ENCODE data around the gene RB1.
"Not testable (repeated sequence)": the region's sequence is repeated elsewhere in the genome, so short reads cannot be mapped to it uniquely, and the experiment has no call there.

Gene RB1

DNA sequence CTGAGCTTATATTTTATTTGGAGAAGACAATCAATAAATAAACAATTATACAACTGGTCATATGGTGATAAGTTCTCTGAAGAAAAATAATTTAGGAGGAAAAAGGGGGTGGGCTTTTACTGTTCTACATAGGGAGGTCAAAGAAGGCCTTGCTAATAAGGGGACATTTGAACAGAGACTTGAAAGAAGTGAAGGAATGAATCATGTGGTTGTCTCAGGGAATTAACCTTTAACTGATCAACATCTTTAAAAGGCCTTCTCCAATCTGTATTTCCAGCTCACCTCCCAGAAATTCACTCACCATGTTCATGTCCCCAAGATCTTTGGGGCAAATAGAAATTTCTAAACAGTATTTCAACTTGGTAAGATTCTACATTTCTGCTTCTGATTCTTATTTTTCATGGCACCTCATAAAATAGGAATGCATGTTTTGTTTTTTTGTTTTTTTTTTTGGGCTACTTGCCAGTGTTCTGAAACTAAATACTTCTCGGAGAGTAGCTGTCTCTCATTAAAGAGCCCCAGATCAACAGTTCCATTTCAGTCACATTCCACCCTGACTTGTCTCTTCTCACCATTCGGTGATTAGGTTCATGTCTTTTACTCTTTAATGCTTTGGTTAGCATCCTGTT, 128.6 kb downstream of the RB1 start:
- DNase-seq (ENCODE audit: low read depth), result no peak
- no peak overlapping the region for H3K4me3 ChIP-seq (ENCODE audit: low read depth, low read length)

DNA sequence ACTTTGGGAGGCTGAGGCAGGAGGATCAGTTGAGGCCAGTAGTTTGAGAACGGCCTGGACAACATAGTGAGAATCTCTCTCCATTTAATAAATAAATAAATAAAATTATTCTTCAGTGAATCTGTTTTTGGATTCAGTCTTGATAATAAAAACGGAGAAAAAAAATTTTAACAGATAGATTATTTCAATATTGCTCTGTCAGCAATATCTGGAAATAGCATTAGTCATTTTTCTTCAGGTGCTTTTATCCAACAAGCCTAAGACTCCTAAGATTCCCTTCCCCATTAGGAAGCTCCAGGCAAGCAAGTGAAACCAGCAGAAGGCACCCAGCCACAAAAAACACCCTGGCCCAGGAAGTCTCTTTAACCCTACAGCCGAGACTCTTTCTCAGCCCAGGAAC, 130.6 kb downstream of the RB1 start:
- DNase-seq (ENCODE audit: low read depth), result no peak
- no peak overlapping the region for H3K4me3 ChIP-seq (ENCODE audit: low read depth, low read length)

DNA sequence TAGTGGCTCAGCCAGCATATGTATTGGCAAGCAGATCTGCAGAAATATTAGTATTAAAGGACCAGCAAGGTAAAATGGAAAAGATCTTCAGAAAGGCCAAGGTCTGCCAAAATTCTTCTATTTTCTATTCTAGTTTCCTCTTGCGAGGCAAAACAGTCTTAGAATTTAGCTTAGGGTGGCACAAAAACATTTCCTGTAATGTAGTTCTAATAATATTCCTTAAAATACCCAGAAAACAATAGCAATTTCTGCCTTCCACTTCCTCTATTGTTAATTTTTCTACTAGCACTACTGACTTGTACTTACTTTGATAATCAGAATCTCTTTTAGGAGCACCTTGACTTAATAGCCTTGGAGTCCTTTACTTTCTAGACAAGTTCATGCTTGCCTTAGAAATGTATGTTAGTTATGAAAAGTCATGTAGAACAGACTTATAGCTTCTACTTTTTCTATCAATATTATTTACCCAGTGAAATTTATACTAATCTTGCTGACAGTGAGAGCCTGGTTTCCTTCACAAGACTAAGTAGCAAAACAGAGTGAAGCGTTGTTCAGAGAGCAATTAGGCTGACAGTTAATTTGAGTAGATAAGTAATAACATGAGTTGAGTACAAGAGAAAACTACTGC, 133.2 kb downstream of the RB1 start:
- no peak for DNase-seq (ENCODE audit: low read depth)
- H3K4me3 ChIP-seq (ENCODE audit: low read depth, low read length), result no peak overlapping the region

DNA sequence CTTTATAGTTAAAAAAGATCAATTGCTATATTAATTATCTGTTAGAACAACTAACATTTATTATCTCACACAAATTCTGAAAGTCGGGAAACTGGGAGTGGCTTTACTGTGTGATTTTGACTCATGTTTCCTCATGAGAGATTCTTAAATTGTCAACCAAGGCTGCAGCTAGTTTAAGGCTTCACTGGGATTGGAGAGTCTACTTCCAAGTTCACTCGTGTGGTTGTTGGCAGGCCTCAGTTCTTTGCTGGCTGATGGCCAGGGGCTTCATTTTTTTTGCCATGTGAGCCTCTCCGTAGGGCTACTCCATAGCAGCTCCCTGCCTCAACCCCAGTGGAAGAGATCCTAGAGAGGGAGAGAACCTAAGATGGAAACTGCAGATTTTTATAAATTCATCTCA, 133.8 kb downstream of the RB1 start:
- no peak overlapping the region for H3K4me3 ChIP-seq (ENCODE audit: low read depth, low read length)
- peak; percentile 36 for DNase-seq (ENCODE audit: low read depth)

DNA sequence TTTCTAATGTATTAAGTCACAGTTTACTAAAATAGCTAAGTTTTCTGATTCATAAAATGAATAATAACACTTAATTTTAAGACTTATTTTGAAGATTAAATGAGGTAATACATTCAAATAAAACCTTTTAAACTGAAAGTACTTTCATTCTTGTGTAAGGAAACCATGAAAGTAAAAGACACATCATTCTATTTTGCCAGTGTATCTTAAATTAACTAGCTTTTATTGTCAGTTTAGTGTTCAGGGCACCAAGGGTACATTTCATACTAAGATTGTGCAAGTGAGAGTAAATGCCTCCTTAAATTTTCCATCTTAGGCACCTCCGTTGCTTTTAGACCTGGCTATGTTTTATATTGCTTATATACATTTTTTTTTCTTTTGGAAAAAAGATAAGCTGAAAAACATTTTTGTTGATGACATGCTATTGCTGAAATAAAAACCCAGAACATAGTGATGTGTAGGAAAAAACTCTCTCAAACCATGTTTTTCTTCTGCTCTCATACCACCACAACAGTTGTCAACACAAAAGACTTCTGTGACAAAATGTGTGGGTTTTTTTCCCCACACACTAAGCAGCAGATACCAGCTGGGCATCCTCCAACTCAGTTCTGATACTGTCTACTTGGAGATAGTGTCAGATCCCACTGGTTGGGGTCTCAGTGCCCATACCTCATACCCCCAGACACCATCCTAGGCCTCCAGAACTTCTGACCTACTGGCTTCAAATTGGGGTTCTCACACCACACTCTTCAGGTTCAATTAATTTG, 140.1 kb downstream of the RB1 start:
- H3K4me3 ChIP-seq (ENCODE audit: low read depth, low read length), result no peak overlapping the region
- DNase-seq (ENCODE audit: low read depth), result no peak

DNA sequence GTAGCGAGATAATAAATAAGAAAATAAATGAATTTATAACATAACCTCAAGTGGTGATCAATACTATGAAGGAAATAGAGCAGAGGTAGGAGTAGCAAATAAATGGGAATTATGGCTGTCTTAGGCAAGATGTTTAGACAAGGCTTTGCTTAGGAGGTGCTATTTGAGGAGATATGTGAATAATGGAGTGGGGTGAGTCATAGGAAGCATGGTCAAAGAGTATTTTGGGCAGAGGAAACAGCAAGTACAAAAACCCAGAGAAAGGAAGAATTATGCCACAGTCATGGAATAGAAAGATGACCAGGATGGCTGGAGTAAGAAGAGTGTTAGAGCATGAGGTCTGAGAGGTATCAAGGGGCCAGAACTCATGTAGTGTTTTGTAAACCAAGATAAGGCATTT, 142.9 kb downstream of the RB1 start:
- H3K4me3 ChIP-seq (ENCODE audit: low read depth, low read length), result no peak overlapping the region
- DNase-seq (ENCODE audit: low read depth), result peak; percentile 52

DNA sequence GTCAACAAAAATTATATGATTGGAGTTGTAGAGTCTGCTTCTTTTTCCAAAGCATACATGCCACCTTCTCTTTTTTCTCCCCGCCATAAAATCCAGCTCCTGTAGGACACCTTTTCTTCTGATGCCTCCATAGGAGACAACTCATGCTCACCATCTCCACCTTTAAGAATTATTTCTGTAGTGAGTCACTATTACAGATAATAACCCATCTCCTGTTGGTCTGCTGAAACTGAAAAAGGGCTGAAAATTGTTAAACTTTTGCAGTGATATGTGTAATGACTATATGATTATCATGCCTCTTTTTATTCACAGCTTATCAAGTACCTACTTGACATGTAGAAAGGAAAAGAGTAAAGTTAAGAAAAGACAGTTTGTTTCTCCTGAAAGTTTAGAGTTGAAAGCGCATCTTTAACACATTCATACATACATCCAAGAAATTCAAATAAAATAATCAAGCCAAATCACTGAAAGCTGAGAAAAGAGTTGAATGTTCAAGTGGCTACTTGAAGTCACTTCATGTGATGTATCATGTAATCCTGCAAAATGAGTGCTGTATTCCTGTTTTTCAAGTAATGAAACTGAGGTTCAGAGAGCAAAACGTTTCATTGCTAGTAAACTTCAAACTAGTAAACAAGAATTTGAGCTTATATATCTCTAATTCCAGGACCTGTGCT, 144.9 kb downstream of the RB1 start:
- H3K4me3 ChIP-seq (ENCODE audit: low read depth, low read length), result no peak overlapping the region
- DNase-seq (ENCODE audit: low read depth), result no peak

DNA sequence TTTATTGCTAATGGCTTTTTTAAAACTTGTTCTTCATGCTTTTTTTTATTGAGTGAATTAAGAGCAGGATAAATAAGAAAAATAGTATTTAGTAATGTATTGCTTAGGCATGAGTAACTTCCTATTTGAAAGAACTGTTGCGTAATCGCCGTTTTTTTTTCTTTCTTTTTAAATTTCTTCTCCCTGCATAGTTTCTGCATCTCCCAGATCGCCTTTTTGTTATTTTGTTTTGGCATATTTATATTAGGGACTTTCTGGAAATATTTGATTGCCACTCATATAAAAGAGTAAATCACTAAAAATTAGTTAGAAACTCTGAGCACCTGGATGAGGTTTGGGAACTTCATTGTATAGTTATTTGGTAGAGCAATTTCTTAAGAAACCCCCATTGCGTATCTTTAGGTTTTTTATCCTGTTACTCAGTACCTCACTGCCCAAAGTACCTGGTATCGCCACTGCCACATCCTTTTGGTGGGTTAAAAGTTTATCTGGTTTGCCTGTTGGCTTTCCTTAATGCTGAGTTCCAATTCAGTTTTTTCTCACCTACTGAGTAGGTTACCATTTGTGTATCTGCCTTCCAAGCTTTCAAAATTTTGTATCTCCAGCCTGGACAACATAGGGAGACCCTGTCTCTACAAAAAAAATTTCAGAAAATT, 145.5 kb downstream of the RB1 start:
- no peak overlapping the region for H3K4me3 ChIP-seq (ENCODE audit: low read depth, low read length)
- DNase-seq (ENCODE audit: low read depth), result peak; percentile 40

DNA sequence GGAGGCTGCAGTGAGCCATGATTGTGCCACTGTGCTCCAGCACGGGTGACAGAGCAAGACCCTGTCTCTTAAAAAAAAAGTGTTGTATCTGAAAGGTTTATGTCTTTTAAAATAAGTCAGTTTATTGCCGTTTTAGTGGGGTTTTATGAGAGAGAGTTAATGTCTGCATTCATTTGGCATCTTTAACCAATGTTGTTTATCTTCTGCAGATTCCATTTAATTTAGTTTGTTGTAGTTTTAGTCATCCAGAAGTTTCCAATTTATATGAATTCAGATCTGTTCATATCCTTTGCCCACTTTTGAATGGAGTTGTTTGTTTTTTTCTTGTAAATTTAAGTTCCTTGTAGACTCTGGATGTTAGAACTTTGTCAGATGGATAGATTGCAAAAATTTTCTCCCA, 146.1 kb downstream of the RB1 start:
- H3K4me3 ChIP-seq (ENCODE audit: low read depth, low read length), result no peak overlapping the region

DNA sequence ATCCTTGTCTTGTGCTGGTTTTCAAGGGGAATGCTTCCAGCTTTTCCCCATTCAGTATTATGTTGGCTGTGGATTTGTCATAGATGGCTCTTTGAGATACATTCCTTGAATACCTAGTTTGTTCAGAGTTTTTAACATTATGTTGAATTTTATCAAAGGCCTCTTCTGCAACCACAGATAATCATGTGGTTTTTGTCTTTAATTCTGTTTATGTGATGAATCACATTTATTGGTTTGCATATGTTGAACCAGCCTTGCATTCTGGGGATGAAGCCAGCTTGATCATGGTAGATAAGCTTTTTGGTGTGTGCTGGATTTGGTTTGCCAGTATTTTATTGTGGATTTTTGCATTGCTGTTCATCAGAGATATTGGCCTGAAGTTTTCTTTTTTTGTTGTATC, 147.6 kb downstream of the RB1 start:
- H3K4me3 ChIP-seq (ENCODE audit: low read depth, low read length); DNase-seq (ENCODE audit: low read depth): not testable (repeated sequence)

More for the DNA sequence above, 146.1 kb downstream of the RB1 start:
- no peak for DNase-seq (ENCODE audit: low read depth)

DNA sequence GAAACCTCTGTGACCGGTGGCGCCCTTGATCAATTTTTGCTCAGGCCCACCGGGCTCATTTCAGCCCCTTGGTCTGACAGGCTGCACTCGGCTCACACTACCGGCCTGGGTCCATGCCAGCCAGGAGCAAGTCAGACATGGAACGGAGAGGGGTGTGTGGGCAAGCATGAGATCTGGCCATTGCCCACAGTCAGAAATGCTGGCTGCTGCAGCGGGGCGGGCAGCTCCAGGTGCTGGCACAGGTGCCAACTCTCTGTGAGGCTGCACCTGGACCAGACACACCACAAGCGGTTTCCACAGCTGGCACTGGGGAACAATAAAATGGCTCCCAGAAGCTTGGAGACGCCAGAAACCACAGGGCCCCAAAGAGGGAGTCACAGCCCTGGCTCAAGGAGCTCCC, 153.0 kb downstream of the RB1 start:
- H3K4me3 ChIP-seq (ENCODE audit: low read depth, low read length), result no peak overlapping the region
- DNase-seq (ENCODE audit: low read depth), result no peak

DNA sequence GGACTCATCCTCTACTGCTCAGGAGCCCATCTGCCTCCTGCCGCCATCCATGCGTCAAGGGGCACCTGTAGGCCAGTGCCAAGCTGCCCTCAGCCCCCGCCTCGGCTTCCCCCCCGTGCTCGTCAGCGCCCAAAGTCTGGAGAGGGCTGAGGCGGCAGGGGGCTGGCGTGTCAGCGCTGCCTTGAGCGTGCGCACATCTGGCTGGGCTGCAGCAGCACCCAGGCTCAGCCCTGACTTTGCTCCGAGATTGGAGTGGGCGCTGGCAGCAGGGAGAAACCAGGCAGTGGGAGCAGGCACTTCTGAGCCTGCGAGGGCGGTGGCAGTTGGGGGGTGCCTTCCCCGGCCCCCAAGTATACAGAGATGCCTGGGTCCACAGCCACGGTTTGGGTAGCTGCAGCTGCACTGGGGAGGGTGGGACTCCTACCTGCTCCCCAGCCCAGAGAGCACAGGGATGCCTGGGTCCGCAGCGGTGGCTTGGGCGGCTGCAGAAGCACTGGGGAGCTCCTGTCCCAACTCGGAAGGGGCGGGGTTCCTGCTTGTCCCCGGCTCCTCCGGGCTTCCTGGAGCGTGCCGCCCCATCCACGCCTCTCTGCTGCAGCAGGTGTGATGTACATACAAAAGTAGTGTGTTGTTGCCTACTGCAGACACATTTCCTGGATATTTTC, 154.2 kb downstream of the RB1 start:
- DNase-seq (ENCODE audit: low read depth), result no peak
- H3K4me3 ChIP-seq (ENCODE audit: low read depth, low read length), result no peak overlapping the region

DNA sequence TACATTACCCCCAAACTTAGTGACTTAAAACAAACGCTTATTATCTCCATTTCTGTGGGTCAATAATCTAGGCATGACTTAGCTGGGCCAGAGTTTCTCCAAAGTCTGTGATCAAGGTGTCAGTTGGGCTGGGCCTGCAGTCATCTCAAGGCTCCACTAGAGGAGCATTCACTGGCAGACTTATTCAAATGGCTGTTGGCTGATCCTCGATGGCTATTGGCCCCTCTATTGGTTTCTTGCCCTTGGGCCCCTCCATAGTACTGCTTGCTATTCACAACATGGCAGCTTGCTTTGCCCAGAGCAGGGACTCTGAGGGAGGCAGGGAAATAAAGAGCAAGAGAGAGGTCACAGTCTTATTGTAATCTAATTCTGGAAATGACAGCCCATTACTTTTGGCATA, 171.7 kb downstream of the RB1 start:
- no peak for DNase-seq (ENCODE audit: low read depth)
- no peak overlapping the region for H3K4me3 ChIP-seq (ENCODE audit: low read depth, low read length)

DNA sequence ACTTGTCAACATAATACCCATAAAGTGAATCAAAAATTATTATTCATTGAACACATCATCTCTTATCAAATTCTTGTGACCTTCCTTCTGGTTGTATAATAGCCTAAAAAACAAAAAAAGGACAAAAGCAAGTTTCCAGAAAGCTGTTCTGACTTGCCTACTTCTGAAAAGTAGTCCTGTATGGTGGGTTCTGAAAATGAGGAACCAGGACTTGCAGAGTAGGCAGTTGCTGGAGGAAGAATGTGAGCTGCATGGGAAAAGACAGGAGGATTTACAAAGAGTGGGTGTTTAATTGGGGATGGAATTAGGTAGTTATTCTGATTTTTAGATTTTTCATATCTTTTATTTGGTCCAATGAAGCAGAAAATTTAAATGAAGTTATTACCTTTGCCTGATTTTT, 172.7 kb downstream of the RB1 start:
- no peak overlapping the region for H3K4me3 ChIP-seq (ENCODE audit: low read depth, low read length)
- no peak for DNase-seq (ENCODE audit: low read depth)

DNA sequence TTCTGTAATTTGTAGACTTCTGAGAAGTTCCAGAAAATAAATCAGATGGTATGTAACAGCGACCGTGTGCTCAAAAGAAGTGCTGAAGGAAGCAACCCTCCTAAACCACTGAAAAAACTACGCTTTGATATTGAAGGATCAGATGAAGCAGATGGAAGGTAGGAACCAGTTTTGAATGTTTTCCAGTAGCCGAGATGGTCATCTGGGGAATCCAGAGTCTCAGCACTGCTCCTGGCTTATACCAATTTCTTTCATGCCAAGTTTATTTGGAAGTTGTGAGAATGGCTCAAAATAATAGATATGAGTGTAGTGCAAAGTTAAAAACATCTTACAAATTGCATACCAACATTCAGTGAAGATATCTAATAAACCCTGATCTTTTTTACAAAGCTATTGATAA, 173.1 kb downstream of the RB1 start:
- no peak overlapping the region for H3K4me3 ChIP-seq (ENCODE audit: low read depth, low read length)
- DNase-seq (ENCODE audit: low read depth), result no peak

DNA sequence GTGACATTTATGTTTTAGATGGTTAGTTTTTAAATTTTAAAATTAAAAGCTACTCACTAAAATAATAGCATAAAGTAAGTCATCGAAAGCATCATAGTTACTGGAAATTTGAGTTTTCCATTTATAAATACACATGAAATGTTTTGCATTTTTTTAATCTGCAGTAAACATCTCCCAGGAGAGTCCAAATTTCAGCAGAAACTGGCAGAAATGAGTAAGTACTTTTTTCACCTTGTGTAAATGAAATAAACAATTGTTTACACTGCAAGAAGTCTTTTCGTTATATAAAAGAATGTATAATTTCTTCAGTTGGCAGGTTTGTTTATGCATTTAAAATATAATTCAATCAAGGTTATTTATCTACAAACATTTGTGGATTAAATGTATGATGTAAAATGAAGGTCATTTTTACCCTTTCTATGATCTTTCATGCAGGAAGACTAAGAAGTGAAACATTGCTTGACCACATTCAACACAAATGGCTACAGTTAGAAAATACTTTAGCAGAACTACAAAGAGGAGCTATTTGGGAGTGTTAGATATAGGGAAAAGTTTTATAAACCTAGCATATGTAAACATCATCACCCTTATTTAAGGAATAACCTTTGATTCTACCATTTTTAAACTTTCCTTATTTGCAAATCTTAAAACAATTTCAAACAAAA, 173.8 kb downstream of the RB1 start:
- no peak for DNase-seq (ENCODE audit: low read depth)

DNA sequence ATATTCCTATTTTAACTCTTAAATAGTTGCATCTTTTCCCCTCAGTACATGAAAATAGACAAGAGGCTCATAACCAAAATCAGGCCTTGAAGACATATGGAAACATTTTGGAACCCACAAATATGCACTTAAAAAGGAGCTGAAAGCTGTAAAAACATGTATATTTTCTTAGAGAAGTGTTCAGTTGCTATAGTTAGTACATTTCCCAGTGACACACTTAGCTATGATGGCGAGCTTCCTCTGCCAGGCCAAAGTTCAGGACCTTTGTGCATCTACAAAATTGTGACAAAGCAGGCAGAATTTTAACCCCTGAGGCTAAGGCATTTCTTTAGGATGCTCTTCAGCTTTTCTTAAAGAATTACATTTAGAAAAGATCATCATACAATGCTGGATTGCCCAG, 174.8 kb downstream of the RB1 start:
- no peak overlapping the region for H3K4me3 ChIP-seq (ENCODE audit: low read depth, low read length)
- DNase-seq (ENCODE audit: low read depth), result no peak

More for the DNA sequence above, 173.8 kb downstream of the RB1 start:
- H3K4me3 ChIP-seq (ENCODE audit: low read depth, low read length), result no peak overlapping the region

DNA sequence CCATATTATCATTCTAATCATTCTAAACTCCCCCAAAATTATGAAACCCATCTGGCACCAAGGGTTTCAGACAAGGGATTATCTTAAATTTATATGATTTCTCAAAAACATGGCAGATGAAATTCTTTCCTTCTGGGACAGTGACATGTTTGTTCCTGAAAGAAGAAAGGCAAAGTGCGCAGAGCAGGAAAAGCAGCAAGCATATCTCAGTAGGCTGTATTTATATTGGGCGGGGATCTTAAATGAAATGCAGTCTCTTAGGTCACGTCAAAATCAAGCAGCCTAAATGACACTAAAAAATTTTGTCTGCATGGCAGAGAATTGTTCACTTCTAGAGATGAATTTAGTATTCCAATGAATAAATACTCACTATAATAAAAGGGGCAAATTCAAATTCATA, 180.0 kb downstream of the RB1 start:
- DNase-seq (ENCODE audit: low read depth), result no peak
- no peak overlapping the region for H3K4me3 ChIP-seq (ENCODE audit: low read depth, low read length)

DNA sequence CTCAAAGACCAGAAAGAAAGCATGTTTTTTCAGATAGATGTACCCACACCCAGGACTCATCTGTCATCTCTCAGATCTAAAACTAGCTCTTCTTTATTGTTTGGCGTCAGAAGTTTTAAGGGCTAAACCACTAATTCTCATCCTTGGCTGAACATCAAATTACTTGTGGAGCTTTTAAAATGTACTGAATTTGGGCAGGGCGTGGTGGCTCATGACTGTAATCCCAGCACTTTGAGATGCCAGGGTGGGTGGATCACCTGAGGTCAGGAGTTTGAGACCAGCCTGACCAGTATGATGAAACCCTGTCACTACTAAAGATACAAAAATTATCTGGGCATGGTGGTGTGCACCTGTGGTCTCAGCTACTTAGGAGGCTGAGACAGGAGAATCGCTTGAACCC, 181.9 kb downstream of the RB1 start:
- no peak overlapping the region for H3K4me3 ChIP-seq (ENCODE audit: low read depth, low read length)

More for the DNA sequence above, 181.9 kb downstream of the RB1 start:
- DNase-seq (ENCODE audit: low read depth), result no peak

Measured in skeletal muscle cell (primary cell).